ENCODE measurements around the gene THADA. TPM values are rescaled to one million over a fixed set of nuclear protein-coding genes. Genes with fewer than 3 reads are reported as not detected.

Gene THADA
- polyA plus RNA-seq, 1 experiment, result 21.6 TPM

DNA sequence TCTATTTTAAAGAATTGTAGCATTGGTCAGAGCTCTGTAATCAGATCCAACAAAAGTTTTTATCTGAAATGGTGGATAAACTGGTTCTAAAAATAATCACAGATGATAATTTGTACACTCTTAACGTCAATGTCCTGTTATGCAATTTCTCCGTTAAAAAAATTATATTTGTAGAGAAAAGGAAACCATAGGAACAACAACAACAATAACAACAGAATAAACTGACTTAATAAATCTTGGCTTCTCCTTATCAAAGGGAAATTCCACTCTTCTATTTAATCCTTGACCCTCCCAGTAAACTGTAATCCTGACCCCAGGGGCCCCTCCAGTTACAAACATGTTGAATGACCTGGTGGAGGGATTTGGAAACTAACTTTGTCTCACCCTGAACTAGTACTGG is 290.8 kb downstream of the THADA start:
- POLR2A ChIA-PET, result no interaction called here
- H3K27me3 ChIP-seq (ENCODE audit: control insufficient read depth, insufficient read depth, low read length), result no peaks in the 10 kb centered on the region
- H3K4me3 ChIP-seq (ENCODE audit: low read depth, low read length), result no peak overlapping the region
- DNase-seq (ENCODE audit: low read depth), result no peak
- CTCF ChIA-PET, result no interaction called here
- H3K36me3 ChIP-seq (ENCODE audit: control insufficient read depth, insufficient read depth, low read length), result no peaks in the 10 kb centered on the region
- TF ChIP-seq, protein P1, sequence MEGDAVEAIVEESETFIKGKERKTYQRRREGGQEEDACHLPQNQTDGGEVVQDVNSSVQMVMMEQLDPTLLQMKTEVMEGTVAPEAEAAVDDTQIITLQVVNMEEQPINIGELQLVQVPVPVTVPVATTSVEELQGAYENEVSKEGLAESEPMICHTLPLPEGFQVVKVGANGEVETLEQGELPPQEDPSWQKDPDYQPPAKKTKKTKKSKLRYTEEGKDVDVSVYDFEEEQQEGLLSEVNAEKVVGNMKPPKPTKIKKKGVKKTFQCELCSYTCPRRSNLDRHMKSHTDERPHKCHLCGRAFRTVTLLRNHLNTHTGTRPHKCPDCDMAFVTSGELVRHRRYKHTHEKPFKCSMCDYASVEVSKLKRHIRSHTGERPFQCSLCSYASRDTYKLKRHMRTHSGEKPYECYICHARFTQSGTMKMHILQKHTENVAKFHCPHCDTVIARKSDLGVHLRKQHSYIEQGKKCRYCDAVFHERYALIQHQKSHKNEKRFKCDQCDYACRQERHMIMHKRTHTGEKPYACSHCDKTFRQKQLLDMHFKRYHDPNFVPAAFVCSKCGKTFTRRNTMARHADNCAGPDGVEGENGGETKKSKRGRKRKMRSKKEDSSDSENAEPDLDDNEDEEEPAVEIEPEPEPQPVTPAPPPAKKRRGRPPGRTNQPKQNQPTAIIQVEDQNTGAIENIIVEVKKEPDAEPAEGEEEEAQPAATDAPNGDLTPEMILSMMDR (IDR thresholded peaks at IDR 0.05; ENCODE audit: insufficient read depth, low read depth, low read length), result no peak

DNA sequence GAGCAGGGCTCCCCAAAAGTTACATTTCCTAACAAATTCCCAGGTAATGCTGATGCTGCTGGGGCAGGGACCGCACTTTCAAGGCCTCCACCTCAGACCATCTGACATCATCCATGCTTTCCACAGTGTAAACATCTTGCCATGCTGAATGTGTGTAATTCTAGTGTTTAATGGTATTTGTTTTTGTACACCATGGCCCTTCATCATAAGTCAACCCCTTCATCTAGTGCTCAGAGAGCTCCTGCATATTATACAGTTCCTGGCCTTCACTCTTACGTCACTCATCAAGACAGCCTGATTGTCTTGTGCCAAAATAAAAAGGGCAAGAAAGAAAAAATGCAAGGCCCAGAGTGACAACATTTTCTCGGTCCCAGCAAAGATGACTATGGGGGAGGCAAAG is 291.9 kb downstream of the THADA start:
- no peaks in the 10 kb centered on the region for H3K27me3 ChIP-seq (ENCODE audit: control insufficient read depth, insufficient read depth, low read length)
- POLR2A ChIA-PET, result no interaction called here
- CTCF ChIA-PET, result no interaction called here
- no peaks in the 10 kb centered on the region for H3K36me3 ChIP-seq (ENCODE audit: control insufficient read depth, insufficient read depth, low read length)
- TF ChIP-seq, protein P1 (IDR thresholded peaks at IDR 0.05; ENCODE audit: insufficient read depth, low read depth, low read length), result no peak
- no peak for DNase-seq (ENCODE audit: low read depth)
- no peak overlapping the region for H3K4me3 ChIP-seq (ENCODE audit: low read depth, low read length)

DNA sequence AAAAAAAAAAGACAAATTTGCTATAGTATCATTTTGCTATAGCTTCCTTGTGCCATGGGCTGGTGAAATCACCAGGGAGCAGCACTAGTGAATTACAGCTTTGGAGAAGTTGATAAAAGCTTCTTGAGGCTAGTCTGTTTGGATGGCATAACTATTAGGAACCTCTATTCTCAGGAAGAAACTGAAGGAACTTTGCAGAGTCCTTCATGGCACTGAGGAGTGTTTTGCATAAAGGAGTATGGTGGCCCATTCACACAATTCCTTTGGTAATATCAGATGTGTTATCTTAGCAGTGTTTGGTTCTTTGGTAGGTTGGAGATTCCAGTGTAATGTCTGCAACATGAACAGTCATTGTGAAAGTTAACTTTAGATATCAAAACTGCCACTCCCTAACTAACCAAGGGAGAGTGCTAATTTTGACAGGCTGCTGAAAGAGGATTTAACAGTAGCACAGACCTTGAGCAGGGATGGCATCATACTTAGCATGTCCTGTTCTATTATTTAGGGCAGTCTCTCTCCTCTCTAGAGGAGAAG is 292.8 kb downstream of the THADA start:
- no peak overlapping the region for H3K4me3 ChIP-seq (ENCODE audit: low read depth, low read length)
- H3K36me3 ChIP-seq (ENCODE audit: control insufficient read depth, insufficient read depth, low read length), result no peaks in the 10 kb centered on the region
- CTCF ChIA-PET, result interaction anchor here (0.7 kb wide), 1 partner anchor 254 kb away, joined by 3 read pairs; no protein-coding TSS in a partner anchor
- no peak for DNase-seq (ENCODE audit: low read depth)
- POLR2A ChIA-PET, result no interaction called here
- TF ChIP-seq, protein P1 (IDR thresholded peaks at IDR 0.05; ENCODE audit: insufficient read depth, low read depth, low read length), result no peak
- no peaks in the 10 kb centered on the region for H3K27me3 ChIP-seq (ENCODE audit: control insufficient read depth, insufficient read depth, low read length)

DNA sequence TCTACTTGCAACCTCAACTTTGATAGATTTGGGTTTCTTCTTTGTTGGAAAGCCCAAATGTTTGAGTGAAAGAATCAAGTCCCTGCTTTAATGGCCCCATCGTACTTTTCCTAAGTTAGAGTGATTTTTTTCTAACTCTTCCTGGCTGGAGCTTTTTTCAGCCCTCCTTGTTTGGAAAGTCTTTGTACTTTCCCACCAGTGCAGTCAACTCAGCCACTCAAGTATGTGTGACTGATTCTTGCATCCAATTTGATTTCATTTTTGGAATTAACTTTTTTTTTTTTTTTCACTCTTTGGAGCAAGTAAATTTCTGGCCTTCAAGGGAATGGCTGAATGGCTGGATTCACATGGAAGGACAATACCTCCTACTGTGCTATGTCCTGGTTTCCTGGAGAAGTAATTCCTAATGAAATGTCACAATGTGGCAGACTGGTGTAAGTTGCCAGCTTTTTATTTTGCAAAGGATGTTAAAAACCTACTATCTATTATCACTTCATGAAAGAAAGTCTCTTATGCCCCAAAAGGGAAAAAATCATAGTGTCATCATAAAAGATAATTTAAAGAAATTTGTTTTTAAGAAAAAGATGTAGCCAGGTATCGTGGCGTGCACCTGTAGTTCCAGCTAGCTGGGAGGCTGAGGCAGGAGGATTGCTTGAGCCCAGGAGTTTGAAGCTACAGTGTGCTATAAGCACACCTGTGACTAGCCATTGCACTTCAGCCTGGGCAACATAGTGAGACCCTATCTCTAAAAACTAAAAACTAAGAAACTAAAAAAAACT is 293.5 kb downstream of the THADA start:
- Histone ChIP-seq H3K27me3 (ENCODE audit: control insufficient read depth, insufficient read depth, low read length) (no peaks in the 10 kb centered on the region), H3K36me3 (ENCODE audit: control insufficient read depth, insufficient read depth, low read length) (no peaks in the 10 kb centered on the region), H3K4me3 (ENCODE audit: low read depth, low read length) (no peak overlapping the region)
- CTCF ChIA-PET, result interaction anchor here (0.7 kb wide), 1 partner anchor 255 kb away, joined by 3 read pairs; no protein-coding TSS in a partner anchor
- TF ChIP-seq, protein P1 (IDR thresholded peaks at IDR 0.05; ENCODE audit: insufficient read depth, low read depth, low read length), result no peak
- DNase-seq (ENCODE audit: low read depth), result no peak
- POLR2A ChIA-PET, result no interaction called here

DNA sequence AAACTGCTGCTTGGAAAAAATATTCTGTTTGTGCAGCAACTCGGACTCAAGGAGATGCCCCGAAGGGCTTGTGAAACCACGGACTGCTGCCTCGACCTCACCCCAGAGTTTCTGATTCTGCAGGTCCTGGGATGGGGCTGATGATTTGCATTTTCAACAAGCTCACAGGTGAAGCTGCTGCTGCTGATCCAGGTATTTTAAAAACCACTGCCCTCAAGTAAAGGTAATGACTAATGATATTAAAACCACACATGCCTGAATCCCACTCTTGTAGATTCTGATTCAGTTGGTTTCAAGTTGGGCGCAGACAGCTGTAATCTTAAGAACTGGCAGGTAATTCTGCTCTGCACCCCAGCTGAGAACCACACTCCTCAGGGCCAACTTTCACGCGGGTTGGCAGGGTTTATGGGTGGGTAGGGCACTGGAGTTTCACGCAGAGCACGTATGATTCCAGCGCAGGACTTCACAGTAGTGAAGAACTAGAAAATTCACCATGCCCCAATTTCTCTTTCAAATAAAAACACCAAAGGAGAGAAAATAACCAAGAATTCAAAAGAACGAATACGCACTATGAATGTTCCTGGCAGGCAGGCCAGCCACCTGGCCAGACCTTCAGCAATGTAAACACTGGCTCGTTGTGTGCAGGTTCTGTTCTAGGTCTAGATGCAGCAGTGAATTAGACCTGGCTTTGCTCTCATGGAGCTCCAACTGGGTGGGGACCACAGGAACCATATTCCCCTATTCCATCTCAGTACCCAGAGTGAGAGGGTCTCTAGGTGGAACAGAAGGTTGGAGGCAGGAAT is 294.9 kb downstream of the THADA start:
- ChIA-PET CTCF (no interaction called here), POLR2A (no interaction called here)

More for the DNA sequence above, 294.9 kb downstream of the THADA start:
- Histone ChIP-seq H3K27me3 (ENCODE audit: control insufficient read depth, insufficient read depth, low read length) (no peaks in the 10 kb centered on the region), H3K36me3 (ENCODE audit: control insufficient read depth, insufficient read depth, low read length) (no peaks in the 10 kb centered on the region), H3K4me3 (ENCODE audit: low read depth, low read length) (no peak overlapping the region)
- DNase-seq (ENCODE audit: low read depth), result no peak
- TF ChIP-seq, protein P1 (IDR thresholded peaks at IDR 0.05; ENCODE audit: insufficient read depth, low read depth, low read length), result no peak

All from BJ (cell line).